Bronchial epithelial cell (primary cell): ENCODE data around the gene OR5AP2. TPM values are rescaled to one million over a fixed set of nuclear protein-coding genes. Genes with fewer than 3 reads are reported as not detected.
"Not testable (repeated sequence)": the region's sequence is repeated elsewhere in the genome, so short reads cannot be mapped to it uniquely, and the experiment has no call there.

Source experiments
- DNase-seq: peaks from one replicate; pipeline ENCODE4 v3.0.0-alpha.2; 2010; ENCODE audit warnings: low read depth
- FAIRE-seq: peaks from 2 replicates; lab custom pipeline; 2011; peaks lifted over from hg19 to GRCh38; lab: Jason Lieb, UNC
- H3K27me3 ChIP-seq: 2 replicates; pipeline ENCODE4 v1.5.1; 2011; ENCODE audit warnings: low read length; ENCODE audit not compliant: control insufficient read depth, insufficient read depth
- H3K36me3 ChIP-seq: 2 replicates; pipeline ENCODE4 v1.5.1; 2011; ENCODE audit warnings: low read length; ENCODE audit not compliant: control insufficient read depth, insufficient read depth
- H3K4me3 ChIP-seq: 2 replicates; pipeline ENCODE4 v1.5.1; 2011; ENCODE audit warnings: mild to moderate bottlenecking, low read depth, low read length, control low read depth
- CTCF ChIP-seq: IDR thresholded peaks from 2 replicates; pipeline ENCODE4 v1.5.1; 2011; ENCODE audit warnings: mild to moderate bottlenecking, moderate library complexity, low read length, control low read depth, inconsistent platforms; ENCODE audit not compliant: insufficient read depth, severe bottlenecking
- total RNA-seq: library from RNA; depleted of rRNA; stranded (reverse); fragments of >200 nt; gene quantifications from 2 replicates; pipeline ENCODE4 v1.2.1, GENCODE V29; 2014

OR5AP2 gene
- total RNA-seq: not detected in 2 replicates

DNA sequence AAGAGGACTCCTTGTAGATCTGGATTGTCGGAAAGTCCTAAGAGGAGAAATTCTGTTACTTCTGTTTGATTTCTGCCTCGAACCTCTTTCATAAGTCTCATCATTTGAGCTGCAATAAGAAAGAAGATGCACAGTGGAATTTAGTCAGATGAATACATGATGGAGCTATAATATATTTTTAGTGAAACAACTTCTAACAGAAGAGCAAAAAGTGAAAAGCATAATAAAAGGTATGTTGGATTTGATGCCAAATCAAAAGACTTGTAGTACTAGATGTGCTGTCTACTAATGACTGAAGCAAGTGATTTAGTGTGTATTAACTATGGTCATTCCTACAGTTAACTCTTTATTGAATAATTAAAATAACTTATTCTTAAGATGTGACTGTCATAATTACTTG lies at the start of gene OR5AP2:
Gene OR5AP2 (minus strand): TSS at position 101 of the 400 bp plus-strand sequence. CDS start 0 bp downstream, at position 101.
- no peak for DNase-seq
- Histone ChIP-seq H3K36me3 (no peaks in the 10 kb centered on the region), H3K27me3 (no peaks in the 10 kb centered on the region), H3K4me3 (no peak within 1 kb of the TSS)
- no peak for FAIRE-seq
- TF ChIP-seq CTCF: no peak

DNA sequence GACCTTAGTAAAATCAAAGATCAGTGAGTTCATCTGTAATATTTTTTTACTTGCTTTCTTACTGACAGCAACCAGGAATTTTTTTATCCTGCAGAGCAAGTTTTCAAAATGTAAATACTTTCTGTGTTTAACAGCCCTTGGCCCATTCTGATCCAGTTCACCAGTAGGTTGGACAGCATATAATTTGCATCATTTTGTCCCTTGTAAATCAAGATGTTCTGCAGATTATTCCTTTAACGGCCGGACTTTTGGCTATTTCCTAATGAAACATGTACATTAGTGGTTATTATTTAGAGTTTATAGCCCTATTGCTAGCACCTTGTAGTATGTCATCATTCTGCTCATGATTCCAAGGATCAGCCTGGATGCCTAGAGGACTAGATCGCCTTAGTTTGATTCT lies 48.9 kb upstream of the OR5AP2 start:
- FAIRE-seq: not testable (repeated sequence)

GRCh38 chr11:56688554-56689100 lies 46.4 kb upstream of the OR5AP2 start:
- no peaks in the 10 kb centered on the region for H3K36me3 ChIP-seq
- no peaks in the 10 kb centered on the region for H3K27me3 ChIP-seq
- no peak overlapping the region for H3K4me3 ChIP-seq
- FAIRE-seq (no peak), DNase-seq (no peak)
- no peak for TF ChIP-seq CTCF

More for the DNA sequence above, 48.9 kb upstream of the OR5AP2 start:
- DNase-seq, H3K4me3 ChIP-seq, H3K36me3 ChIP-seq, H3K27me3 ChIP-seq: not testable (repeated sequence)

- Histone ChIP-seq H3K36me3 (no peaks in the 10 kb centered on the region), H3K27me3 (no peaks in the 10 kb centered on the region), H3K4me3 (no peak overlapping the region)
- no peak for FAIRE-seq
- TF ChIP-seq CTCF: no peak
- DNase-seq: peak; percentile 25
These were observed 28.7 kb upstream of the OR5AP2 start for GRCh38 chr11:56670984-56671383.

GRCh38 chr11:56663386-56663785 lies 21.1 kb upstream of the OR5AP2 start, which contains the start of gene OR5AR1:
Gene OR5AR1 (plus strand): TSS chr11:56663686. CDS start chr11:56663686, 0 bp downstream.
- H3K27me3 ChIP-seq: no peaks in the 10 kb centered on the region
- no peak for FAIRE-seq
- no peak within 1 kb of the TSS for H3K4me3 ChIP-seq
- no peak for DNase-seq
- no peaks in the 10 kb centered on the region for H3K36me3 ChIP-seq
- TF ChIP-seq CTCF: no peak

- FAIRE-seq: no peak
- Histone ChIP-seq H3K27me3 (no peaks in the 10 kb centered on the region), H3K4me3 (no peak overlapping the region), H3K36me3 (no peaks in the 10 kb centered on the region)
- no peak for TF ChIP-seq CTCF
- no peak for DNase-seq
These were observed 17.5 kb upstream of the OR5AP2 start for GRCh38 chr11:56659755-56660154.
